ENCODE results near the gene AQP3. TPM values are rescaled to one million over a fixed set of nuclear protein-coding genes. Genes with fewer than 3 reads are reported as not detected.
A peak's percentile ranks its signal among the peaks of the same experiment; 100 is the strongest.

Gene AQP3
- polyA plus RNA-seq, 3 donors = 36.4 to 207 (median 64.7) TPM

GRCh38 chr9:33449715-33450114 lies 2.3 kb upstream of the AQP3 start:
- no peak for DNase-seq (ENCODE audit: extremely low read depth in 1 of 11, low read depth in 9 of 11, low spot score in 4 of 11)

- DNase-seq (ENCODE audit: extremely low read depth in 1 of 11, low read depth in 9 of 11, low spot score in 4 of 11) = no peak
These were observed 583 bp upstream of the AQP3 start for GRCh38 chr9:33447799-33448553.

GRCh38 chr9:33446240-33446945 lies 1.0 kb downstream of the AQP3 start:
- peak in 1 of 11 donors; percentile 17 for DNase-seq (ENCODE audit: extremely low read depth in 1 of 11, low read depth in 9 of 11, low spot score in 4 of 11)

- no peak for DNase-seq (ENCODE audit: extremely low read depth in 1 of 11, low read depth in 9 of 11, low spot score in 4 of 11)
These were observed 1.8 kb downstream of the AQP3 start for GRCh38 chr9:33445389-33446239.

GRCh38 chr9:33443464-33444154 lies 3.8 kb downstream of the AQP3 start:
- DNase-seq (ENCODE audit: extremely low read depth in 1 of 11, low read depth in 9 of 11, low spot score in 4 of 11) = no peak

GRCh38 chr9:33443047-33443446 lies 4.3 kb downstream of the AQP3 start:
- DNase-seq (ENCODE audit: extremely low read depth in 1 of 11, low read depth in 9 of 11, low spot score in 4 of 11) = no peak

- no peak for DNase-seq (ENCODE audit: extremely low read depth in 1 of 11, low read depth in 9 of 11, low spot score in 4 of 11)
These were observed 5.3 kb downstream of the AQP3 start for GRCh38 chr9:33442125-33442524.

GRCh38 chr9:33440609-33441008 lies 6.8 kb downstream of the AQP3 start:
- no peak for DNase-seq (ENCODE audit: extremely low read depth in 1 of 11, low read depth in 9 of 11, low spot score in 4 of 11)

- no peak for DNase-seq (ENCODE audit: extremely low read depth in 1 of 11, low read depth in 9 of 11, low spot score in 4 of 11)
These were observed 7.2 kb downstream of the AQP3 start for GRCh38 chr9:33440204-33440603.

GRCh38 chr9:33439731-33440130 lies 7.7 kb downstream of the AQP3 start:
- DNase-seq (ENCODE audit: extremely low read depth in 1 of 11, low read depth in 9 of 11, low spot score in 4 of 11) = no peak

GRCh38 chr9:33438926-33439680 lies 8.3 kb downstream of the AQP3 start:
- no peak for DNase-seq (ENCODE audit: extremely low read depth in 1 of 11, low read depth in 9 of 11, low spot score in 4 of 11)

GRCh38 chr9:33437898-33438297 lies 9.5 kb downstream of the AQP3 start:
- DNase-seq (ENCODE audit: extremely low read depth in 1 of 11, low read depth in 9 of 11, low spot score in 4 of 11) = no peak

- DNase-seq (ENCODE audit: extremely low read depth in 1 of 11, low read depth in 9 of 11, low spot score in 4 of 11) = no peak
These were observed 10.2 kb downstream of the AQP3 start for GRCh38 chr9:33437205-33437604.

GRCh38 chr9:33436445-33436844 lies 10.9 kb downstream of the AQP3 start:
- DNase-seq (ENCODE audit: extremely low read depth in 1 of 11, low read depth in 9 of 11, low spot score in 4 of 11) = no peak

GRCh38 chr9:33435821-33436277 lies 11.5 kb downstream of the AQP3 start:
- no peak for DNase-seq (ENCODE audit: extremely low read depth in 1 of 11, low read depth in 9 of 11, low spot score in 4 of 11)

- no peak for DNase-seq (ENCODE audit: extremely low read depth in 1 of 11, low read depth in 9 of 11, low spot score in 4 of 11)
These were observed 12.9 kb downstream of the AQP3 start for GRCh38 chr9:33434317-33435105.

GRCh38 chr9:33433871-33434270 lies 13.5 kb downstream of the AQP3 start:
- no peak for DNase-seq (ENCODE audit: extremely low read depth in 1 of 11, low read depth in 9 of 11, low spot score in 4 of 11)

GRCh38 chr9:33431420-33431819 lies 16.0 kb downstream of the AQP3 start:
- no peak for DNase-seq (ENCODE audit: extremely low read depth in 1 of 11, low read depth in 9 of 11, low spot score in 4 of 11)
